GM06990 (cell line): ENCODE measurements around the gene DCLK3.
A peak's percentile ranks its signal among the peaks of the same experiment; 100 is the strongest.

ENCODE experiments used
- DNase-seq: peaks from one replicate; pipeline ENCODE4 v3.0.0-alpha.2; 2011; ENCODE audit not compliant: insufficient read length; ENCODE audit errors: extremely low read depth
- H3K27me3 ChIP-seq: replicated peaks from 2 replicates; pipeline ENCODE4 v1.6.0; 2011; ENCODE audit warnings: low read length; ENCODE audit not compliant: control insufficient read depth, insufficient read depth
- H3K36me3 ChIP-seq: 2 replicates; pipeline ENCODE4 v1.5.1; 2011; ENCODE audit warnings: low read length; ENCODE audit not compliant: control insufficient read depth, insufficient read depth
- H3K4me3 ChIP-seq: replicated peaks from 2 replicates; pipeline ENCODE4 v1.5.1; 2011; ENCODE audit warnings: low read depth, mild to moderate bottlenecking, control low read depth, low read length
- CTCF ChIP-seq: IDR thresholded peaks from 2 replicates; pipeline ENCODE4 v1.5.1; 2011; ENCODE audit warnings: low read length, control low read depth, mild to moderate bottlenecking, inconsistent platforms; ENCODE audit not compliant: insufficient read depth, poor library complexity, severe bottlenecking

The DCLK3 gene

GRCh38 chr3:36707623-36708409 is 56.5 kb downstream of the DCLK3 start:
- no peak for TF ChIP-seq CTCF
- H3K36me3 ChIP-seq = no peaks in the 10 kb centered on the region
- no peaks in the 10 kb centered on the region; the same call in 1 of the 2 replicates for H3K27me3 ChIP-seq
- DNase-seq = no peak
- no peak overlapping the region for H3K4me3 ChIP-seq

- TF ChIP-seq CTCF = no peak
- no peak overlapping the region for H3K4me3 ChIP-seq
- no peaks in the 10 kb centered on the region; the same call in 1 of the 2 replicates for H3K27me3 ChIP-seq
- H3K36me3 ChIP-seq = no peaks in the 10 kb centered on the region
- no peak for DNase-seq
Observed at GRCh38 chr3:36705015-36705414, 59.3 kb downstream of the DCLK3 start.

- no peak for DNase-seq
- TF ChIP-seq CTCF = no peak
- no peaks in the 10 kb centered on the region; the same call in 1 of the 2 replicates for H3K27me3 ChIP-seq
- H3K36me3 ChIP-seq = no peaks in the 10 kb centered on the region
- H3K4me3 ChIP-seq = no peak overlapping the region
Observed at GRCh38 chr3:36704280-36704679, 60.1 kb downstream of the DCLK3 start.

- TF ChIP-seq CTCF = no peak
- Histone ChIP-seq H3K27me3 (no peaks in the 10 kb centered on the region; the same call in 1 of the 2 replicates), H3K36me3 (no peaks in the 10 kb centered on the region), H3K4me3 (no peak overlapping the region)
- no peak for DNase-seq
Observed at GRCh38 chr3:36701249-36701572, 63.1 kb downstream of the DCLK3 start.

GRCh38 chr3:36700537-36701248 is 63.7 kb downstream of the DCLK3 start:
- Histone ChIP-seq H3K4me3 (no peak overlapping the region), H3K27me3 (no peaks in the 10 kb centered on the region; the same call in 1 of the 2 replicates), H3K36me3 (no peaks in the 10 kb centered on the region)
- TF ChIP-seq CTCF = peak; percentile 91
- no peak for DNase-seq
